GM21786 (cell line): ENCODE data around the gene FOXP3.
"Not testable (repeated sequence)": the region's sequence is repeated elsewhere in the genome, so short reads cannot be mapped to it uniquely, and the experiment has no call there.

Experiments
- ATAC-seq: cut with Tn5 transposase; IDR thresholded peaks from one replicate; pipeline ENCODE4 v1.9.1; 2021; ENCODE audit not compliant: unreplicated experiment

The FOXP3 gene, protein sequence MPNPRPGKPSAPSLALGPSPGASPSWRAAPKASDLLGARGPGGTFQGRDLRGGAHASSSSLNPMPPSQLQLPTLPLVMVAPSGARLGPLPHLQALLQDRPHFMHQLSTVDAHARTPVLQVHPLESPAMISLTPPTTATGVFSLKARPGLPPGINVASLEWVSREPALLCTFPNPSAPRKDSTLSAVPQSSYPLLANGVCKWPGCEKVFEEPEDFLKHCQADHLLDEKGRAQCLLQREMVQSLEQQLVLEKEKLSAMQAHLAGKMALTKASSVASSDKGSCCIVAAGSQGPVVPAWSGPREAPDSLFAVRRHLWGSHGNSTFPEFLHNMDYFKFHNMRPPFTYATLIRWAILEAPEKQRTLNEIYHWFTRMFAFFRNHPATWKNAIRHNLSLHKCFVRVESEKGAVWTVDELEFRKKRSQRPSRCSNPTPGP

DNA sequence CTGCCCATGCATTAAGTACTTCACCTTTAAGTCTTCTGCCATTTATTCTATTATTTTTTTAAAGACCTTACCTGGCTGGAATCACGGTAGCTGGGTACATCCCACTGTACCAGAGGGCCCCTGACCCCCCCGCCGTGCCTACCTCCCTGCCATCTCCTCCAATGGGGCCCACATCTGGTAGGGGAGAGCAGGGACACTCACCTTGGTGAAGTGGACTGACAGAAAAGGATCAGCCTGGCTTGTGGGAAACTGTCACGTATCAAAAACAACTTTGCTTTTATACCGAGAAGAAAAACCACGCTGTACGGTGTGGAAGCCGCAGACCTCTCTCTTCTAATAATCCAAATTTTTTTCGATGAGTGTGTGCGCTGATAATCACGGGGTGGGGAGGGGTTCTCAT is at the start of gene FOXP3:
FOXP3 (minus strand) TSS at position 251 of the 400 bp plus-strand sequence. CDS start 6,205 bp downstream, outside the sequence.
- no peak for ATAC-seq

DNA sequence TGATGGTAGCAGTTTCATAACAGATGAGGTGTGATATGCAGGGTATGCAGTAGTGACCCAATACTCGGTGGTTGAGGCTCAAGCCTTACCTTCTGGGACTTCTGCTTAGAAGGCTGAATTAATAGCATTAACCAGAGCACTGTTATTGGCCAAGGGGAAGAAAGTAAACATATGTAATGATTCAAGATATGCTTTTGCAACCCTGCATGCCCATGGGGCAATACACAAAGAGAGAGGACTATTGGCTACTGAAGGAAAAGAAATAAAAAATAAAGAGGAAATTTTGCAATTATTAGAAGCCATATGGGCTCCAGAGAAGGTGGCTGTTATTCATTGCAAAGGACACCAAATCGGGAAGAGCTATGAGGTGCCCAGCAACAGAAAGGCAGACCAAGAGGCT is 47.7 kb upstream of the FOXP3 start:
- ATAC-seq = no peak

DNA sequence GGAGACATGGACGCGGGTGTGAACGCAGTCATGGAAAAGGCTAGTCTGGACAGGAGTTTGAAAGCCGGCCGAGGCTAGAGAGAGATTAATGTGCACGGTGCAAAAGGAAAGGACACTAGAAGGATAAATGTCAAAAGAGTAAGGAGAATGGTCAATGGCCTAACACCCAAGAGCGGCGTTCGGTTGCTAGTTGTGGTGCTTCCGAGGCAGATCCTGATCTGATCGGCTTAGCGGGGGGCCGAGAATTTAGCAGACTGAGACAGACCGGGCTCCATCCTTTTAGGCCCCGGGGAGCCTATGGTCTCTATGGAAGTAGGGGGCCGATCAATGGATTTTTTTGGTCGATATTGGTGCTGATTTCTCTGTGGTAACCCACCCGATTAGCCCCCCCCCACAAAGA is 45.9 kb upstream of the FOXP3 start:
- no peak for ATAC-seq

DNA sequence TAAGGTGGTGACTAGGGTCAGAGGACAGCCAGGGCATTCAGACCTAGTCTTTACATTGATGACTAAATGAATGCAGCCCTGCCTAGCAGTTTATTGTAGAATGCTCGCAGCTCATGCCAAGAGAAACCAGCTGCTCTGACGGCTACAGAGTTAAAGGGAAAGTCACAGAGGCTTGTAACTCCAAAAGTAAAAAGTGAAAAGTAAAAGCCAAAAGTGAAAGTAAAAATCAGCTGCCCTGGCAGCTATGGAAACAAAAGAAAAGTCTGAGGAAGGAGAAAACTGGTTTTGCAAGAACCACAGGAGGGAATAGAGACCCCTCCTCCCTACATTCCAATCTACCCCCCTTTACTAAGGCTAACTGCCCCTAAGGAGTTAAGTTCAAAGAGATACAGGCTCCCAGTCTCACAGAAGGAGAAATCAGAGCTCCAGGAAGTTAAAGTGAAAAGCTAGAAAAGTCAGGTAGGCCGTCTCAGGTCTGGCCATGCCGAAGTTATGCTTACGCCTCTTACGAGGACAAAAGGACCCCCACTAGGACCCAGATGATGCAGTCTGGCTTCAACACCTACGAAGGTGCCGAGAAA is 45.0 kb upstream of the FOXP3 start:
- no peak for ATAC-seq

DNA sequence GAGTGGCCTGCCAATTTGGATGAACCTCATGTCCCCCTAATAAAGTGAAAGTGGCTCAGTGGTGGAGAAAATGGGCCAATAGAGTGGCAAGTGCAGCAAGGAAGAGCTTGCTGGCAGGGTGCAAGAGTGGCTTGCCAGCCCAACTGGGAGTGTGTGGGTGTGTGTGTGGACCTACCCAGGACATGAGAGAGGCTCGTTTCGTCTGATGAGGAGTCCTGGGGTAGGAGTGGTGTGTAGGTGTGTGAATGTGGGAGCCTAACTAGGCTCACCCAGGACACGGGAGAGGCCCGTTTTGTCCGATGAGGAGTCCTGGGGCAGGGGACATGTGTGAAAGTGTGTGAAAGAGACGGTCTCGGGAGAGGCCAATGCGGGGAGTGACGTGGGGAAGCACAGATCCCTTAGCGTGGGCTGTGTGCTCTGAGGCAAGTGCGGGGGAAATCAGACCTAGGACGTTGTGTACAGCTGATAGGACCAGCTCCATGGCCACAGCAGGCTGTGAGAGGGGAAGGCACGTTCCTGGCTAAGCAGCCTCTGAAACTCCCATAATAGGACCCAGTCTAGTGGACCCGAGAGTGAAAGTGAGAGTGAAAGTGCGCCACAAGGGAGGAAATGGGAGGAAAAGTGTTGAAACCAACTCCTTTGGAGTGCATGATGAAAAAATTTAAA is 44.2 kb upstream of the FOXP3 start:
- no peak for ATAC-seq

DNA sequence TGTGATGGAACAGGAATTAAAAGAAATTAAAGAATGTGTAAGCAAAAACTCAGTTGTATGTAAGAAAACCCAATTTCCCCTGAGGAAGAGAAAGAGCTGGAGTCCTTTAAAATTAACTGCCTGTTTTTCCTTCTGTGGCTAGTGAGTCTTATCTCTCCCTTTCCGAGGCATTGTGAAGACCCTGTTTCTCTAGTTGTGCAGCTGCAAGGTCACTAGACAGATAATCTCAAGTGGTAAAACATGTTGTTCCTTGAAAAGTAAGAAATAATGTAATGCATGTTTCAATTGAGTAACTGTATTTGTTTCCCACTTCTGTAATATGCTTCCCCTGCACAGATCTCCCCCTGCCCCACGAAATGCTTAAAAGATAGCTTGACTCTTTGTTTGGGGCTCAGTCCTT is 43.3 kb upstream of the FOXP3 start:
- ATAC-seq = not testable (repeated sequence)

DNA sequence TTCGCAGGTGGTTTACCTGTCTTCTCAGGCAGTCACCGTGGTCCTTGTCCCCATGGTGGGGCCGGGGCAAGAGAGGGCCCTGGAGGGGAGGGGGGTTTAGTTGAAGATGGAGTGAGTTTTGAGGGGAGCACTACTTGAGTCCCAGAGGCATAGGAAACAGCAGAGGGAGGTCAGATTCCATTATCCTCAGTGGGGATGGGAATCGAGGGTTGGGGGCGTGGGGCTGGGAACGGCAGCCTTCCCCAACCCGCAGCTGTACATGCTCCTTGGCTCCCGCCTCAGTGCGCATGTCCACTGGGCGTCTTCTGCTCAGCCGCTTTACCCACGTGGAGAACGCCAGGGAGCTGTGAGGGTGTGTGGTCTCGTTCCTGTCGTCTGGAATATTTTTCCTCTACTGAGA is 38.8 kb upstream of the FOXP3 start, which contains the start of gene GAGE10:
GAGE10 (plus strand) TSS at position 301 of the 400 bp plus-strand sequence. CDS start 1,214 bp downstream, outside the sequence.
- ATAC-seq = no peak

DNA sequence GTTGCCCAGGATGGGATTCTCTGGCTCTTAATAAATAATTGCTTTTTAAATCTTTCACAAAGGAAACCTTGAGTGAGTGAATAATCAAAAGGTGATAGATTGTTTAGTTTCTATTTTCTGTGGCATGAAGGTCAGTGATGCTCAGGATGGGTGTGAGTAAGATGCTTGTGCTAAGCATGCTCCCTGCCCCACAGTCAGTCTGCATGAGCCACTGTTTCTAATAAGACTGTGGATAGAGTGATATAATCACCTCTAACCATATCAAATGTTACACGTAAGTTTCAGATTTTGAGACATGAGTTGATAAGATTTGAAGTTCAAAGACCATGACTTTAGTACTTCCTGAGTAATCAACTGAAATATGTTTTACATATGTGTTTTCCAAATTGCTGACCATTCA is 36.2 kb upstream of the FOXP3 start:
- ATAC-seq = no peak

DNA sequence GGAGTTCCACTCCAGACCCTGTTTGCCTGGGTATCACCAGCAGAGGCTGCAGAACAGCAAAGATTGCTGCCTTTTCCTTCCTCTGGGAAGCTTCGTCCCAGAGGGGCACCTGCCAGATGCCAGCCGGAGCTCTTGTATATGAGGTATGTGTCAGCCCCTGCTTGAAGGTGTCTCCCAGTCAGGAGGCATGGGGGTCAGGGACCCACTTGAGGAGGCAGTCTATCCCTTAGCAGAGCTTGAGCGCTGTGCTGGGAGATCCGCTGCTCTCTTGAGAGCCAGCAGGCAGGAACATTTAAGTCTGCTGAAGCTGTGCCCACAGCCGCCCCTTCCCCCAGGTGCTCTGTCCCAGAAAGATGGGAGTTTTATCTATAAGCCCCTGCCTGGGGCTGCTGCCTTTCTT is 34.8 kb upstream of the FOXP3 start:
- not testable (repeated sequence) for ATAC-seq

DNA sequence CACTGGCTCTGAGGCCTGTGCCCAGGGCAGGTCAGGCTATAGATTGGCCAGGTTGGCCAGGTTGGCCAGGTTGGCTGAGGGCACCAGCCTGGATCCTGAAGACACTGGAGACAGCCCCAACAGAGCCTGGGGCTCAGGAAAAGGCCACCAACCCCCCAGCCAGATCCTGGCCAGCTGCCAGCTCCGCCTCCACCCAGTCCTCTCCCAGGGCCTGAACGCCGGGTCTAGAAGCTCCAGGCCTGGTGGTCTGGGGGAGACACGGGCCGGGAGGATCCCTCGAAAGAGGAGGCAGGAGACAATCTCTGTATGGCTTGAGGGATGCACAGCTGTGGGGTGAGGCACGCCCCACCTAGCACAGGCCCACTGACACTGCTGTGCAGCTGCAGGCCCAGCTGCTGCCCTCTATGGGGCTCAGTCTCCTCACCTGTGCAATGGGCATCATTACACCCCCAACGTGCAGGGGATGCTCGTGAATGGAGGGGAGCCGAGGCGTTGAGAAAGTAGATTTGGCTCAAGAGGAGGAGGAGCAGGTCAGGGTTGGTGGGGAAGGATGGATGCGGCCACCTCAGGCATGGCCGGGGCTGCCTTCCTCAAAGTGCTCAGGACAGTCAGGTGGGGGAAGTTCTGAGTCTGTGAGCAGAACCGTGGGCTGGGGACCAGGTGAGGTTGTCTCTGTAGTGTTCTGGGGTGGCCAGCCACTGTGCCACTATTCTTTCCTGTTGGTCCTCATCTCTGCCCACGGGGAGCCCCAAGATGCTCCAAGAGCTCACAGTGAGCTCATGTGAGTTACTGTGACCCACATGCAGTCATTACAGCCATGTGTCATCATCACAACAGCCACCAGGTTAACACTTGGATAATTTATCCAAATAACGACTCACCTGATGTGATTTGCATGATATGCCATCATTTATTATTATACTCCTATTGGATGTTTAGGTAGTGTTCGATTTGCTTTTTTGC is 28.2 kb upstream of the FOXP3 start:
- no peak for ATAC-seq

DNA sequence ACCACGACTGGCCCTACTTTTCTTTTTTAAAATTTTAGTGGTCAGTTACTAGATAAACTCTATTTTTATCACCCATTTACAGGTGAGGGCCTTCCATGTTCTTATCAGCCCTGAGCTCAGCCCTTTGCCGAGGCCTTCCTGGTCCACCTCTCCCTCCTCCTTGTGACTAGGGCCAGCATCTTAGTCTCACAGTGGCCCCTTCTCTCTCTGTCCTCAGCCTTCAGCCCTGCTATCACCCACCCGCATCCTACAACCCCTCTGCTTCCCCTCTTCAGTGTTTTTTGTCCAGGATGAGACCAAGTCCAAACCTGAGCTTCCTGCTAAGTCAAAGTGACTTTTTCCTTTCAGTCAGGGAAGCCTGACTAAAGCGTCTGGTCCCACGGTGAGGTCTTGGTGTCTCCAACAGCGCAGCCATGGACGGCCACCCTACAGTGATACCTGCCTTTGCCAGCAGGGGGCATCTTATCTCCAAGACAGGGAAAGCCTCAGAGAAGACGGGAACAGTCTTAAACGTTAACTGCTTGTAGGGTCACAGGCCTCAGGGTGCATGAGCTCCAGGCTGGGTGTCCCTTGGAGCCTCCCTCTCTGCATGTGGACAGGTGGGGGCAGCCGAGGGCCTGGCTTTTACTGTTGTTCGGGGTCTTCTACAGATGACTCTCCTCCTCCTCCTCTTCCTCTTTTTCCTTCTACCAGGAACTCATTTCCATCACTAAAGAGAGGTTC is 27.3 kb upstream of the FOXP3 start:
- ATAC-seq = no peak

DNA sequence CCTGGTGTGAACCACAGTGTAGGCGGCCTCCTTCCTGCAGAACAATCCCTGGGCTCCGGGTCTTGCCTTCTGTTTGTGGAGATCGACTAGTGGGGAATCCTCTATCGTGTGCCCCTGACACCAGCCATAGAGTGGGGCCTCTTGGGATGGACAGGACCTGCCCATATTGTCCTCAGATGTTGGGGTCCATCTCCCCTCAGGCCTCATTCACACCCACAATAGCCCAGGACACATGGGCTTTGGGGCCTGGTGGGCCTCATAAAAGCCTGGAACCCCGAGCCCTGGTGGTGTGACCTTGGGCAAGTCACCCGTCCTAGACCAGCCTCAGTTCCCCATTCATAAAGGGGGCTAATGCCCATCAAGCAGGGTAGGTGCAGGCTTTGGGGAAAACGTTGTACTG is 25.7 kb upstream of the FOXP3 start:
- ATAC-seq = no peak

DNA sequence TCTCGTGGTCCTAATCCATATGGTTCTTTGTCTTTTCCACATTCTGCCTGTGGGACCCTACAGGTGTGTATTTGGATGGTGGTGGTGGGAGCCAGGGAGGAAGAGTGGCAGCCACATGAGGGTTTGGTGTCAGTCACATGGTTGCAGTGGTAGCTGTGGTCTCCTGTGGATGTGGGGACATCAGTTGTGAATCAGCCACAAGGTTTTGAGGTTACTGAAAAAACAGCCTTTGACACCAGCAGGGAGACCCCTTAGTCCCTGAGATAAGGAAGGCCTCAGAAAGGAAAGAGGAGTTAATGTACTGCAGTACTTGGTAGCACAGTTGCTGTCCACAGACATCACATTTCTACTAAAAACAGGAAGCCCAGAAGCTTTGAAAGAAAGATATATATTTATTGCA is 23.2 kb upstream of the FOXP3 start:
- ATAC-seq = no peak

DNA sequence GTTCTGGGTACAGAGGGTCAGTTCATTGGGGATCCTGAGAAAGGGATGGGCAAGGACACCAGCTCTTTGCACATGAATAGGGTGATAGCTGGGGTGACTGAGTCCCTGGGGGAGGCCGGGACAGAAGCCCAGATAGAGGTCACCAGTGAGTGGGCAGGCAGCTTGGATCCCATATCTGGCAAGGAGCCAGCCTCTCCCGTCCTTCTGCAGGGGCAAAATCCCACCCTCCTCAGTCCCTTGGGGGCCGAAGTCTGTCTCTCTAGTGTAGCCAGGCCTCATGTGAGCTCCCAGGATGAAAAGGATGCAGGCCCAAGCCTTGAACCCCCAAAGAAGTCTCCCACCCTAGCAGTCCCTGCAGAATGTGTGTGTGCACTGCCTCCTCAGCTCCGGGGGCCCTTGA is 22.1 kb upstream of the FOXP3 start:
- no peak for ATAC-seq

DNA sequence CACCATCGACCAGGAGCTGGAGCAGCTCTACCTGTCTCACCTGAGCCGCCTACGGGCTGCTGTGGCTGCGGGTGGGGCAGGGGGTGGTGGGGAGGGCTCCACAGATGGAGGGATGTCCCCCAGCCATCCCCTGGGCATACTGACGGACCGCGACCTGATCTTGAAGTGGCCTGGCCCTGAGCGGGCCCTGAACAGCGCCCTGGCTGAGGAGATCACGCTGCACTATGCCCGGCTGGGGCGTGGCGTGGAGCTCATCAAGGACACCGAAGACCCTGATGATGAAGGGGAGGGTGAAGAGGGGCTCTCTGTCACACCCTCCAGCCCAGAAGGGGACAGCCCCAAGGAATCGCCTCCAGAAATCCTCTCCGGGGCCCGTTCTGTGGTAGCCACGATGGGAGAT is 21.6 kb upstream of the FOXP3 start:
- no peak for ATAC-seq

DNA sequence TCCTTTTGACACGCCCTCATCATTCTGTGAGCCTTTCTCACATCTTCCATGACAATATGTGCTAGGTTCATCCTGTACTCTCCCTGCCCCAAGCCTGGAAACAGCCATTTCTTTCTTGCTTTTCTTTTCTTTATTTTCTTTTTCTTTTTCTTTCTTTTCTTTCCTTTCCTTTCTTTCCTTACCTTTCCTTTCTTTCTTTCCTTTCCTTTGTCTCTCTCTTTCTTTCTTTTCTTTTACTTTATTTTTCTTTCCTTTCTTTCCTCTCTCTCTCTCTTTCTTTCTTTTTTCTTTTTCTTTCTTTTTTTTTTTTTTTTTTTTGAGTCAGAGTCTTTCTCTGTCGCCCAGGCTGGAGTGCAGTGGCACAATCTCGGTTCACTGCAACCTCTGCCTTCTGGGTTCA is 19.7 kb upstream of the FOXP3 start:
- ATAC-seq = no peak

DNA sequence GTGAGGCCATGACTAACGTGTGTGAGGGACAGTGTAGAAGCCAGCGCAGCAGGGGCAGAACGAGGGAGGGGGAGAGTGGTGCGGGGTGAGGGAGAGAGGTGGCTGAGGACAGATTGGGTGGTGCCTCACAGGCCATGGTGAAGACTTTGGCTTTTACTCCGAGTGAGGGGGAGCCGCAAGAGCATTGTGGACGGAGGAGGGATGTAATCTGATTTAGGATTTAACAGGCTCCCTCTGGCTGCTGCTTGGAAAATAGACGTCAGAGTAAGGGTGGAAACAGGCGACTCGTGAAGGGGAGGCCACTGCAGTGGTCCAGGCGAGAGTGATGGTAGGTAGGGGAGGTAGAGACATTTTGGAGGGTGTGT is 18.1 kb upstream of the FOXP3 start:
- ATAC-seq = no peak

DNA sequence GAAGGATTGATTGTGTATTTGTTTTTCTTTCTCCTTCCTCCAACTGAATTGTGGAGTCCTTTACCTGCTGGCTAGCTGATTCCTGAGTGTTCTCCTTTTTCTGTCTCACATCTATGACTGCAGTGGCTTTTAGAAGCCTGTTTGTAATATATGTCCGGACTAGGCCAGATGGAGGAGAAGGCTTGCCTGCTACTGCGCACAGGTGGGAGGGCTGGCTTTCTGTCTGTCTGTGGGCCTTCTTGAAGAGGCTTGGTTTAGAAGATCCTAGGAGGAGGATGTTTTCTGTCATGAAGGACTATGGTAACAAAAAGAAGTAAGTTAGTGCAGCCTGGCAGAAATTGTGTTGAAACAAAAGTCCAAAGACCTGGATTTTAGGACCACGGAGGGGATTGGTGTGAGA is 13.6 kb upstream of the FOXP3 start:
- no peak for ATAC-seq

DNA sequence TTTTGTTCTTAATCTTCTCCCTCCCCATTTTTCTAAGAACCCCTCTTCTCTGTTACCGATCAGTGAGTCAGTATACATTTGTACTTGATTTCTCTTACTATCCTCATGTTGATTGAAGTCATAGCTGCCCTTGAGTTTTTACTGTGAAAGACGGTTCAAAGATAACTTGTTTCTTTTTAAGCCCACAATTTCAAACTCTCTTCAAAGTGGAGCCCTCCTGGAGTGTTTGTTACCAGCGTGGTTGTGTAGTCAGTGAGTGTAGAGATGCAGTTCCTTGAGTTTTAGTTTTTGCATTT is 13.0 kb upstream of the FOXP3 start:
- no peak for ATAC-seq

DNA sequence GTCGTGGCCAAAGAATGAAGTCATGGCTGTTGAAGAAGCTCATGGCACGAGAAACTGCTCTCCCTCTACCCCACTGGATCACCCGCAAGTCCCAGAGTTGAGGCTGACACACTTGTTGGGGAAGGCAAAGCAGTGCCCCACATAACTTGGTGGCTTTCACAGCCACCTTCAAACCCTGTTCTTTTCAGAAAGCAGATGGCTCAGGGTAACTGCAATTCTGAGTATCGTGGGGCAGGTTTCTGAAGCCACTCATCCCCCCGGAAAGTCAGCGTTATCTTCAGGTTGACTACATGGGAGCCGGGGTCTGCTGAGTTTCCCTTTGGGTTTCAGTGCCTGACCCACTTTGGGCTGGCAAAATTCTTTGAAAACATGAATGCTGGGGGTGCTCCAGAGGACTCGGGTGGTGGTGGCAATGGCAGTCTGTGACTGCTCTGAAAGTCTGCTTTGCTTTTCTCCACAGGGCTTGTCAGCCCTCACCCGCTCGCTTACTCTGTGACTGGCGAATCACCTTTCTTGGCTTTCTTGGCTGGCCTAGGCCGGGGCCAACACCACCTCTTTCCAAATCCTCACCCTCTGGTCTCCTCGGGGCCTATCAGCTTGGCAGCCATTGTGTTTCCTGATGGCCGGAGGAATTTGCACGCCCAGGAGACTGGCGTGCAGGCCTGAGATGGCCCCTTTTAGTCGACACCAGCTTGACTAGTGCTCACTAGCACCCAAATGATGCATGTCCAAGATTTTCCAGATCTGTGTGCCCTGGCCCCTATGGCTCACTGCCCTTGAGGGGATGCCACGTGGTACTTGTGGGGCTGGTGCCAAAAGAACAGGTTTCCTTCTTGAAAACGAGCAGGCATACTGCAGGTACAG is 12.4 kb upstream of the FOXP3 start:
- ATAC-seq = no peak
